GM12874 (cell line): Measurements from ENCODE around the gene COG3.

Experiments used
- TF ChIP-seq, protein P1 (sequence below): IDR thresholded peaks from 2 replicates; pipeline ENCODE4 v1.5.1; 2011; ENCODE audit warnings: low read depth, mild to moderate bottlenecking, control low read depth, low read length, moderate library complexity; ENCODE audit not compliant: insufficient read depth

The COG3 gene, protein sequence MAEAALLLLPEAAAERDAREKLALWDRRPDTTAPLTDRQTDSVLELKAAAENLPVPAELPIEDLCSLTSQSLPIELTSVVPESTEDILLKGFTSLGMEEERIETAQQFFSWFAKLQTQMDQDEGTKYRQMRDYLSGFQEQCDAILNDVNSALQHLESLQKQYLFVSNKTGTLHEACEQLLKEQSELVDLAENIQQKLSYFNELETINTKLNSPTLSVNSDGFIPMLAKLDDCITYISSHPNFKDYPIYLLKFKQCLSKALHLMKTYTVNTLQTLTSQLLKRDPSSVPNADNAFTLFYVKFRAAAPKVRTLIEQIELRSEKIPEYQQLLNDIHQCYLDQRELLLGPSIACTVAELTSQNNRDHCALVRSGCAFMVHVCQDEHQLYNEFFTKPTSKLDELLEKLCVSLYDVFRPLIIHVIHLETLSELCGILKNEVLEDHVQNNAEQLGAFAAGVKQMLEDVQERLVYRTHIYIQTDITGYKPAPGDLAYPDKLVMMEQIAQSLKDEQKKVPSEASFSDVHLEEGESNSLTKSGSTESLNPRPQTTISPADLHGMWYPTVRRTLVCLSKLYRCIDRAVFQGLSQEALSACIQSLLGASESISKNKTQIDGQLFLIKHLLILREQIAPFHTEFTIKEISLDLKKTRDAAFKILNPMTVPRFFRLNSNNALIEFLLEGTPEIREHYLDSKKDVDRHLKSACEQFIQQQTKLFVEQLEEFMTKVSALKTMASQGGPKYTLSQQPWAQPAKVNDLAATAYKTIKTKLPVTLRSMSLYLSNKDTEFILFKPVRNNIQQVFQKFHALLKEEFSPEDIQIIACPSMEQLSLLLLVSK

DNA sequence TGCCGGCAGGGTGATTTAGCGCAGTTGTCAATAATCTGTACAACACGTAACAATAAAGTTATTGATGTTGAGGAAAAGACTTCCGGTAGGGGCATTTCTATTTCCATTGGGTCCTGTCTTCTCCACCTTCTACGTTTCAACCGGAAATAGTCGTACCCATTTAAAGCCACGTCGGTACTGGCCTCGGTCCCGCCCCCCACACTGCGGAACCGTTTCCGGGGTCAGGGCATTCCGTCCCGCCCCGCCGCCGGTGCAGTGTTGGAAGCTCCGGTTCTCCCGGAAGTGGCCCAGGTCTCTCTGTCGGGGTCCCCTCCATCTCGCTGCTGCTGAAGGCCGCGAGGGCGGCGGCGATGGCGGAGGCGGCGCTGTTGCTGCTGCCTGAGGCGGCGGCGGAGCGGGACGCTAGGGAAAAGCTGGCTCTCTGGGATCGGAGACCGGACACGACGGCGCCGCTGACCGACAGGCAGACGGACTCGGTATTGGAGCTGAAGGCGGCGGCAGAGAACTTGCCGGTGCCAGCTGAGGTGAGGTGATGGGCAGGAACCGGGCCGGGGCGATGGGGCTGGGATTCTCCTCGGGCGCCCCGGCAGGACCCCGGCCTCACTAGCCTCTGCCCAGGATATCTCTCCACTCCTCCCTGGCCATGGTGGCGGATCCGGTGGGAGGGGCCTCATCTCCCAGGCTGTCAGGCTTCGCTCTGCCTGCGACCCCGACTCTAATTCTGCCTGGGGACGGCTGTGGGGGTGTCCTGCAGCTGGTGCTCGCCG lies at the start of gene COG3:
TSS of gene COG3 (plus strand) at position 253 of the 767 bp plus-strand sequence. CDS start at position 351, 98 bp downstream.
- TF ChIP-seq, protein P1, sequence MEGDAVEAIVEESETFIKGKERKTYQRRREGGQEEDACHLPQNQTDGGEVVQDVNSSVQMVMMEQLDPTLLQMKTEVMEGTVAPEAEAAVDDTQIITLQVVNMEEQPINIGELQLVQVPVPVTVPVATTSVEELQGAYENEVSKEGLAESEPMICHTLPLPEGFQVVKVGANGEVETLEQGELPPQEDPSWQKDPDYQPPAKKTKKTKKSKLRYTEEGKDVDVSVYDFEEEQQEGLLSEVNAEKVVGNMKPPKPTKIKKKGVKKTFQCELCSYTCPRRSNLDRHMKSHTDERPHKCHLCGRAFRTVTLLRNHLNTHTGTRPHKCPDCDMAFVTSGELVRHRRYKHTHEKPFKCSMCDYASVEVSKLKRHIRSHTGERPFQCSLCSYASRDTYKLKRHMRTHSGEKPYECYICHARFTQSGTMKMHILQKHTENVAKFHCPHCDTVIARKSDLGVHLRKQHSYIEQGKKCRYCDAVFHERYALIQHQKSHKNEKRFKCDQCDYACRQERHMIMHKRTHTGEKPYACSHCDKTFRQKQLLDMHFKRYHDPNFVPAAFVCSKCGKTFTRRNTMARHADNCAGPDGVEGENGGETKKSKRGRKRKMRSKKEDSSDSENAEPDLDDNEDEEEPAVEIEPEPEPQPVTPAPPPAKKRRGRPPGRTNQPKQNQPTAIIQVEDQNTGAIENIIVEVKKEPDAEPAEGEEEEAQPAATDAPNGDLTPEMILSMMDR, result 0 out of 2 replicates have a peak, but pooled peaks have one; percentile 5

DNA sequence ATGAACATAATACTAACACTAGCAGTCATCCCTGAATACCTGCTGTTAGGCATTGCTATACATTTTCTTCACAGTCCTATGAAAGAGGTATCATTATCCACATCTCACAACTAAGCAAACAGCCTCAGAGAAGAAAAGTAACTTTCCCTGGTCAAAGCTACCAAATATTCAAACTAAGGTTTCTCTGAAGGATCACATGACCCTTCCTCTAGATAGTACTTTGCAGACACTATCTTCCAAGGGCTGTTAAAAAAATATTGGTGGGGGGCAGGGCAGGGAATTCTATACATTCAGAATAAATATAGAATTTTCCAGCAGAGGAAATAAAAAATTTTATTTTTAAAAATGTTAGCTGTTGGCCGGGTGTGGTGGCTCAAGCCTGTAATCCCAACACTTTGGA lies 49.6 kb upstream of the COG3 start:
- TF ChIP-seq, protein P1, result no peak

DNA sequence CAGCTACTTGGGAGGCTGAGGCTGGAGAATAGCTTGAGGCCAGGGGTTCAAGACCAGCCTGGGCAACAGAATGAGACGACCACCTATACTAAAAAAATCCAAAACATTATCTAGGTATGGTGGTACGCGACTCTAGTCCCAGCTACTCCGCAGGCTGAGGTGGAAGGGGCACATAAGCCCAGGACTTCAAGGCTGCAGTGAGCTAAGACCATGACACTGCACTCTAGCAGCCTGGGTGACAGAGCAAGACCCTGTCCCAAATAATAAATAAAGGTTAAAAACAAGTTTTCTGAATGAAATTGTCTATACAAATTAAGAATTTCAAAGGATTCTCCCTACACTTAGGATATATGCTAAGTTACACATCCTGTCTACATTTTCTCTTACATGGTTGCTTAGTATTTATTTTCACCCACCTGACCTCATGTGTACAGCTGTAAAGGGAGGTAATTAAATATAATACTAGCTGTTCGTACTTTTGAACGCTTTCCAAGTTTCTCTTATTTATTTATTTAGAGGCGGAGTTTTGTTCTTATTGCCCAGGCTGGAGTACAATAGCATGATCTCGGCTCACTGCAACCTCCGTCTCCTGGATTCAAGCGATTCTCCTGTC lies 48.1 kb upstream of the COG3 start:
- TF ChIP-seq, protein P1, result no peak

DNA sequence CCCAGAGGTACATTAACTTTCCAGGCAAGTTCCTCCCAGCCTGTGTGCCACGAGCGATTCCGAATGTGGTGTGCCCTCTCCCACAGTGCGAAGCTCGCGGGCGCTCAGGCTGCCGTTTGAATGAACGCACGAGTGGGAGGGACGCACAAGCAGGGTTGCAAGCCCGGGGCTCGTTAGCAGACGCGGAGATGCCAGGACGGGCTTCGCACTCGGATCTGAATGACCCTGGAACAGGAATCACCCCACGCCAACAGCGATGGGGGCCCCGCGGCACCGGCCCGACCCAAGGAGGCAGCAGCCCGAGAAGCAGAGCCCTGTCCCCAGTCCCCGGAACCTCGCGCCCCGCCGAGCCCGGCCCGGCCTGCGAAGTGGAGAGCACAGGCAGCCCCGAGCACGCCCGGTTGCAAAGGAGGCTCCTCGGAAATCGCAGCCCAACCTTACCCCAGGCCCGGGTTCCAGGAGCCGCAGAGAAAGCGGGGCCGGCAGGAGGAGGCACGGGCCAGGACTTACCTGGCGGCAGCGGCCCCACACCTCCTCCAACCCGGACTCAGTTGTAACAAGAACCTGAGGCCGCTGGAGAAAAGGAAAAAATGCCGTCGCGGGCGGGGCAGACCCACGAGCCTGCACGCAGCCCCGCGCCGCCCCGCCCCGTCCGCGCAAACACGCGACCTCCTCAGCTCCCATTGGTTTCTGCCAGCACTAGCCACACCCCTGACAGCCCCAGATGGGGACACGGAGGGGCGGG lies 46.8 kb upstream of the COG3 start, which contains the start of gene SLC25A30:
TSS of gene SLC25A30 (minus strand) at position 584 of the 745 bp plus-strand sequence. CDS start 6,948 bp downstream, outside the sequence.
- TF ChIP-seq, protein P1, result no peak

DNA sequence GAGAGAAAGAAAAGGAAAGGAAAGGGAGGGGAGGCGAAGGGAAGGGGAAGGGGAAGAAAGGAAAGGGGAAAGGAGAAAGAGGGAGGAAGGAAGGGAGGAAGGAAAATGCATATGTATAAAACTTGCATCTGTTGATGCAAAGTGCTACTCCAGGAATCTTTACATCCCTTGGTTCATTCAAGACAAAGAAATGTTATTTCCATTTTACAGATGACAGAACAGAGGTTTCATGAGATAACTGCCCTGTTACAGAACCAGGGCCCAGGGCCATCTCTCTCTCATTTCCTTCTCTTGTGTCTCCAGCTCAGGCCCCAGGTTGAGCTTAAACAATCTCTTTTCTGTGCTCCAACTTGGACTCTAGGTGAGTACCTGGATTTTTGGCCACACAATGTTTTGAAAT lies 44.8 kb upstream of the COG3 start:
- TF ChIP-seq, protein P1, result no peak

DNA sequence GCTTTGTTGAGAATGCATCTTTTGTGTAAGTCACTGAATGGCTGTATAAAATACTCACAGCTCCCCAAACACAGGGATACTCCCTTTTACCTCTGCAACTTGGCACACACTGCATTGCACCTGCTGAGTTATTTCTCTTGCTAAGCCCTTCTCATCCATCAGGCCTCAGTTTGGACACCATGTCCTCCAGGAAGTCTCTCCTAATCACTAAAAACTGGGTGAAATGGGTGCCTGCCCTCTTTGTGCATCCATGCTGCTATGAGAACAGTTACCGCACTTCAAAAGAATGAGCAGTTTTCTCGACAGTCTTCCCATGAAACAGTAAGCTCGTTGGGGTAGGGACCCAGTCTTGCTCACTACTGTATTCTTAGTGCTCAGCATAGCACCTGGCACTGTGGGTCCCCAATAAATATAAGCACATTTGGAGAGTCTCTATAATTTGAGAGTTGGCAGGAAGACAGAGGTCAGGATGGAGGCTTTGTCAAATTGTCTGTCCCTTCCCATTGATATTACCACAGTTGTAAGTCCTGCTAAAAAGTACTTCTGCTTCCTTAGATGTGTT lies 41.9 kb upstream of the COG3 start:
- TF ChIP-seq, protein P1, result no peak
